GM23338 (cell line): ENCODE measurements around the gene IQGAP1.

Experiments used
- CREB1 ChIP-seq: fragments of 250-450 bp; sonication (Bioruptor Pico); IDR thresholded peaks from 2 replicates; pipeline ENCODE4 v1.5.0; 2020; ENCODE audit warnings: low read depth, mild to moderate bottlenecking, moderate library complexity
- CTCF ChIP-seq, 2 experiments: fragments of 200-600 bp in 1 of 2; sonication (generic) in 1 of 2; conservative IDR thresholded peaks; 2 replicates each; pipeline versions ENCODE4 v1.5.1 to v1.6.1; 2016 to 2017; ENCODE audit warnings: antibody characterized with exemption in 2 of 2, low read depth in 2 of 2, mild to moderate bottlenecking in 2 of 2, moderate library complexity in 1 of 2
- ETS1 ChIP-seq: IDR thresholded peaks from 2 replicates; pipeline ENCODE4 v1.6.1; 2016; ENCODE audit warnings: antibody characterized with exemption
- EZH2 ChIP-seq: fragments of 200-600 bp; sonication (generic); IDR thresholded peaks from one replicate; pipeline ENCODE4 v1.8.0; 2017; ENCODE audit warnings: antibody characterized with exemption, mild to moderate bottlenecking, low read depth; ENCODE audit not compliant: unreplicated experiment
- EZH2phosphoT487 ChIP-seq: fragments of 200-600 bp; sonication (generic); IDR thresholded peaks from one replicate; pipeline ENCODE4 v1.8.1; 2018; ENCODE audit warnings: antibody characterized with exemption; ENCODE audit not compliant: unreplicated experiment
- JUNB ChIP-seq: IDR thresholded peaks from one replicate; pipeline ENCODE4 v1.6.1; 2016; ENCODE audit warnings: antibody characterized with exemption; ENCODE audit not compliant: unreplicated experiment
- NANOG ChIP-seq: IDR thresholded peaks from 2 replicates; pipeline ENCODE4 v1.6.1; 2016; ENCODE audit warnings: antibody characterized with exemption, borderline replicate concordance
- POLR2AphosphoS5 ChIP-seq: IDR thresholded peaks from 2 replicates; pipeline ENCODE4 v1.6.1; 2016; ENCODE audit warnings: antibody characterized with exemption, low read depth
- ZNF331 ChIP-seq: fragments of 250-450 bp; sonication (Bioruptor Pico); IDR thresholded peaks from 2 replicates; pipeline ENCODE4 v1.5.0; 2020; ENCODE audit warnings: low read depth, mild to moderate bottlenecking, moderate library complexity
- TF ChIP-seq, protein P1 (sequence below): IDR thresholded peaks from one replicate; pipeline ENCODE4 v1.6.1; 2018; ENCODE audit warnings: antibody characterized with exemption; ENCODE audit not compliant: unreplicated experiment

DNA sequence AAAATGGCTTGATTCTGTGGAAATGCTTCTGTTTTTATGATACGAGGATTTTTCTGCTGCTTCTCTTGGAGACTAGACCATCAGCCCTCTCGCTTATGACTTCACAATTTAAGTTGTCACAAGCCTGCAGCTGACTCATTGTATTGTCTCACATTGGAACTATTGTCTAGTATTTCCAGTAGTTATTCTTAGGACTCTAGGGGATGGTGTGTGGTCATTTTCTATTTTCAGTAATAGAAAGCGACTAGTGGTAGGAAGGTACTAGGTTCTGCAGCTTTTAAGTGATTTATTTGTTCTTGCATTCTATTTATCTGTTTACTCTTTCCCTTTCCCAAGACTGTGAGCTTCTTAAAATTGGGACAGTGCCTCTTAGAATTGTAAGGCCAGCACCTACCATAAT, 75.3 kb downstream of the IQGAP1 start:
- TF ChIP-seq CTCF (conservative IDR thresholded peaks at IDR 0.05; ENCODE audit: low read depth in 2 of 2), result no peak
- no peak for TF ChIP-seq EZH2phosphoT487
- no peak for TF ChIP-seq EZH2
- TF ChIP-seq POLR2AphosphoS5, result no peak
- TF ChIP-seq CREB1 (CRISPR knock-in tag), result no peak
- TF ChIP-seq, protein P1, sequence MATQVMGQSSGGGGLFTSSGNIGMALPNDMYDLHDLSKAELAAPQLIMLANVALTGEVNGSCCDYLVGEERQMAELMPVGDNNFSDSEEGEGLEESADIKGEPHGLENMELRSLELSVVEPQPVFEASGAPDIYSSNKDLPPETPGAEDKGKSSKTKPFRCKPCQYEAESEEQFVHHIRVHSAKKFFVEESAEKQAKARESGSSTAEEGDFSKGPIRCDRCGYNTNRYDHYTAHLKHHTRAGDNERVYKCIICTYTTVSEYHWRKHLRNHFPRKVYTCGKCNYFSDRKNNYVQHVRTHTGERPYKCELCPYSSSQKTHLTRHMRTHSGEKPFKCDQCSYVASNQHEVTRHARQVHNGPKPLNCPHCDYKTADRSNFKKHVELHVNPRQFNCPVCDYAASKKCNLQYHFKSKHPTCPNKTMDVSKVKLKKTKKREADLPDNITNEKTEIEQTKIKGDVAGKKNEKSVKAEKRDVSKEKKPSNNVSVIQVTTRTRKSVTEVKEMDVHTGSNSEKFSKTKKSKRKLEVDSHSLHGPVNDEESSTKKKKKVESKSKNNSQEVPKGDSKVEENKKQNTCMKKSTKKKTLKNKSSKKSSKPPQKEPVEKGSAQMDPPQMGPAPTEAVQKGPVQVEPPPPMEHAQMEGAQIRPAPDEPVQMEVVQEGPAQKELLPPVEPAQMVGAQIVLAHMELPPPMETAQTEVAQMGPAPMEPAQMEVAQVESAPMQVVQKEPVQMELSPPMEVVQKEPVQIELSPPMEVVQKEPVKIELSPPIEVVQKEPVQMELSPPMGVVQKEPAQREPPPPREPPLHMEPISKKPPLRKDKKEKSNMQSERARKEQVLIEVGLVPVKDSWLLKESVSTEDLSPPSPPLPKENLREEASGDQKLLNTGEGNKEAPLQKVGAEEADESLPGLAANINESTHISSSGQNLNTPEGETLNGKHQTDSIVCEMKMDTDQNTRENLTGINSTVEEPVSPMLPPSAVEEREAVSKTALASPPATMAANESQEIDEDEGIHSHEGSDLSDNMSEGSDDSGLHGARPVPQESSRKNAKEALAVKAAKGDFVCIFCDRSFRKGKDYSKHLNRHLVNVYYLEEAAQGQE, result no peak
- TF ChIP-seq JUNB, result no peak
- no peak for TF ChIP-seq ETS1
- no peak for TF ChIP-seq ZNF331 (CRISPR knock-in tag)
- TF ChIP-seq NANOG, result no peak
